ENCODE measurements around the gene TMEM129. TPM values are rescaled to one million over a fixed set of nuclear protein-coding genes. Genes with fewer than 3 reads are reported as not detected.

Gene TMEM129
- total and polyA plus RNA-seq, 2 donors (not counting 1 experiment from before 2014, with no cell fraction given): 15.0 to 39.6 TPM

- H3K9ac ChIP-seq (ENCODE audit: insufficient read depth, low read length): no peak overlapping the region
- no peak for DNase-seq (ENCODE audit: low read depth in 2 of 2)
- H3K4me3 ChIP-seq (replicated peaks in 1 of 4; ENCODE audit: control extremely low read depth in 1 of 4, insufficient read depth in 1 of 4, low read depth in 3 of 4, low read length in 4 of 4): no peak overlapping the region
- no peak overlapping the region for H3K27ac ChIP-seq (ENCODE audit: insufficient read depth, low read length)
- H3K79me2 ChIP-seq (ENCODE audit: control insufficient read depth, insufficient read depth, low read length): no peaks in the 10 kb centered on the region
- no peak overlapping the region for H3K4me2 ChIP-seq (ENCODE audit: extremely low read depth, insufficient read depth, low read length)
- no peaks in the 10 kb centered on the region for H3K27me3 ChIP-seq (ENCODE audit: control insufficient read depth, insufficient read depth, low read length)
- H3K9me3 ChIP-seq (ENCODE audit: control insufficient read depth, insufficient read depth, low read depth, low read length): no peaks in the 10 kb centered on the region
- H3K4me1 ChIP-seq (ENCODE audit: control insufficient read depth, extremely low read depth, insufficient read depth, low read length): no peaks in the 10 kb centered on the region
- H4K20me1 ChIP-seq (ENCODE audit: control insufficient read depth, extremely low read depth, insufficient read depth, low read length): peaks cover 2% of the 10 kb centered on the region
- TF ChIP-seq EZH2 (IDR thresholded peaks at IDR 0.05; ENCODE audit: low read length, missing control alignments): no peak
- TF ChIP-seq CTCF (conservative IDR thresholded peaks at IDR 0.05 in 1 of 2, IDR thresholded peaks at IDR 0.05 in 1 of 2; ENCODE audit: low read depth in 1 of 2, low read length in 2 of 2): no peak
- H3K36me3 ChIP-seq (ENCODE audit: control insufficient read depth, insufficient read depth, low read length): peaks cover 7% of the 10 kb centered on the region
- H2AFZ ChIP-seq (ENCODE audit: low read length): no peak overlapping the region
These were observed 28.2 kb upstream of the TMEM129 start for GRCh38 chr4:1749370-1749769.

DNA sequence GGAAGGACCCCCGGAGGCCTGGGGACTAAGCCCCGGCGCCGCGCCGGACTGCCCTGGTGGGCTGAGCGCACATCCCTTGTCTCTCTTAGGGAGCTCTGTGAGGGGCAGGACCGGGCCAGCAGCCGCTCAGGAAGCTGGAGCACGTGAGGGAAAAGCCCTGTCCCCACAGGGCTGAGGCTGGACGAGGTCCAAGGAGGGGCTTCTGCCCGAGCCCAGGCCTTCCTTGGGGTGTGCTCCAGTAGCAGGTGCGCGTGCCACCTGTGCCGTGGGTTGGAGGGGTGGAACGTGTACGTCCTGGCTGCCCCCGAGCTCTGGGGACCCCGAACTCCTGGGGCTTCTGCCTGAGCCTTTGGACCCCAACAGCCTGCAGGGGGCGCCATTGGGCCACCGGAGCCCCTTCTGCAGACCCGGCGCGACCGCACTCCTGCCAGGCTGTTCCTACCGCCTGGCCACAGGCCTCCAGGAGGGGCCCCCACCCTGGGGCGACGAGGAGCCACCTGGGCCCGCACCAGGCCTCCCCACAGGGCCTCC, 27.4 kb upstream of the TMEM129 start:
- Histone ChIP-seq H3K9me3 (ENCODE audit: control insufficient read depth, insufficient read depth, low read depth, low read length) (no peaks in the 10 kb centered on the region), H3K27me3 (ENCODE audit: control insufficient read depth, insufficient read depth, low read length) (no peaks in the 10 kb centered on the region), H4K20me1 (ENCODE audit: control insufficient read depth, extremely low read depth, insufficient read depth, low read length) (peaks cover 2% of the 10 kb centered on the region), H3K27ac (ENCODE audit: insufficient read depth, low read length) (no peak overlapping the region), H3K4me3 (replicated peaks in 1 of 4; ENCODE audit: control extremely low read depth in 1 of 4, insufficient read depth in 1 of 4, low read depth in 3 of 4, low read length in 4 of 4) (no peak overlapping the region), H2AFZ (ENCODE audit: low read length) (no peak overlapping the region), H3K9ac (ENCODE audit: insufficient read depth, low read length) (no peak overlapping the region), H3K4me1 (ENCODE audit: control insufficient read depth, extremely low read depth, insufficient read depth, low read length) (no peaks in the 10 kb centered on the region), H3K79me2 (ENCODE audit: control insufficient read depth, insufficient read depth, low read length) (no peaks in the 10 kb centered on the region), H3K4me2 (ENCODE audit: extremely low read depth, insufficient read depth, low read length) (no peak overlapping the region), H3K36me3 (ENCODE audit: control insufficient read depth, insufficient read depth, low read length) (peaks cover 7% of the 10 kb centered on the region)
- peak; percentile 37 to 55 for DNase-seq (ENCODE audit: low read depth in 2 of 2)
- TF ChIP-seq EZH2 (IDR thresholded peaks at IDR 0.05; ENCODE audit: low read length, missing control alignments) (no peak), CTCF (conservative IDR thresholded peaks at IDR 0.05 in 1 of 2, IDR thresholded peaks at IDR 0.05 in 1 of 2; ENCODE audit: low read depth in 1 of 2, low read length in 2 of 2) (peak; percentile 57 to 68)

DNA sequence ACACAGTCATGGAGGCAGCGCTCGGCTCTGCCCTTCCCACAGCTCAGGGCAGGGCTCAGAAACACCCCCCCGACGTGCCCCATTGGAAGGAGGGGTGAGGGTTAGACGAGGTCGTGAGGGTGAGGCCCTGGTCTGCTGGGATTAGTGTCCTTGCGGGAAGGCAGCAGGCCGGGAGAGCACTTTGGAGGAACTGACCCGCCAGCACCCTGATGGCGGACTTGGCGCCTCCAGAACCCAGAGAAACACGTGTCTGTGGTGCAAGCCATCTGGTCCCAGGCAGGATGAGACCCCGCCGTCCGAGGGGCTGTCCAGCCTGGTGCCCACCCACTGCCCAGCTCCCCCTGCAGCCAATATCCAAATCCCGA, 26.5 kb upstream of the TMEM129 start:
- no peak overlapping the region for H3K27ac ChIP-seq (ENCODE audit: insufficient read depth, low read length)
- no peak overlapping the region for H3K9ac ChIP-seq (ENCODE audit: insufficient read depth, low read length)
- no peak overlapping the region for H2AFZ ChIP-seq (ENCODE audit: low read length)
- H3K27me3 ChIP-seq (ENCODE audit: control insufficient read depth, insufficient read depth, low read length): no peaks in the 10 kb centered on the region
- H3K4me2 ChIP-seq (ENCODE audit: extremely low read depth, insufficient read depth, low read length): no peak overlapping the region
- TF ChIP-seq EZH2 (IDR thresholded peaks at IDR 0.05; ENCODE audit: low read length, missing control alignments): no peak
- TF ChIP-seq CTCF (conservative IDR thresholded peaks at IDR 0.05 in 1 of 2, IDR thresholded peaks at IDR 0.05 in 1 of 2; ENCODE audit: low read depth in 1 of 2, low read length in 2 of 2): no peak
- H3K4me1 ChIP-seq (ENCODE audit: control insufficient read depth, extremely low read depth, insufficient read depth, low read length): no peaks in the 10 kb centered on the region
- H3K79me2 ChIP-seq (ENCODE audit: control insufficient read depth, insufficient read depth, low read length): no peaks in the 10 kb centered on the region
- H3K9me3 ChIP-seq (ENCODE audit: control insufficient read depth, insufficient read depth, low read depth, low read length): no peaks in the 10 kb centered on the region
- no peak overlapping the region for H3K4me3 ChIP-seq (replicated peaks in 1 of 4; ENCODE audit: control extremely low read depth in 1 of 4, insufficient read depth in 1 of 4, low read depth in 3 of 4, low read length in 4 of 4)
- peaks cover 7% of the 10 kb centered on the region for H3K36me3 ChIP-seq (ENCODE audit: control insufficient read depth, insufficient read depth, low read length)
- DNase-seq (ENCODE audit: low read depth in 2 of 2): no peak
- peaks cover 2% of the 10 kb centered on the region for H4K20me1 ChIP-seq (ENCODE audit: control insufficient read depth, extremely low read depth, insufficient read depth, low read length)
